Measurements from ENCODE around the gene ZNF12. TPM values are rescaled to one million over a fixed set of nuclear protein-coding genes. Genes with fewer than 3 reads are reported as not detected.

The ZNF12 gene
- total RNA-seq, 1 donor from 2014 or later: 21.1 TPM

GRCh38 chr7:6658618-6659345 lies 48.0 kb downstream of the ZNF12 start:
- no peaks in the 10 kb centered on the region for H3K27me3 ChIP-seq (ENCODE audit: insufficient read depth, low read length)
- peaks cover 26% of the 10 kb centered on the region for H3K36me3 Mint-ChIP-seq (ENCODE audit: low read depth, unreplicated experiment)
- H3K27me3 Mint-ChIP-seq (ENCODE audit: low read depth, unreplicated experiment): peaks cover 2% of the 10 kb centered on the region
- H3K9ac ChIP-seq (ENCODE audit: low read length): no peak overlapping the region
- no peak overlapping the region for H3K4me3 Mint-ChIP-seq (ENCODE audit: unreplicated experiment)
- no peak overlapping the region for H3K27ac Mint-ChIP-seq (ENCODE audit: unreplicated experiment)
- no peak overlapping the region for H3K4me3 ChIP-seq (ENCODE audit: insufficient read depth, low read depth, low read length)
- no peak overlapping the region for H3K4me2 ChIP-seq (ENCODE audit: low read length)
- no peak overlapping the region for H3K27ac ChIP-seq (ENCODE audit: low read depth, low read length)
- peaks cover 7% of the 10 kb centered on the region for H3K4me1 Mint-ChIP-seq (ENCODE audit: low read depth, unreplicated experiment)
- H4K20me1 ChIP-seq (ENCODE audit: insufficient read depth, low read length): no peaks in the 10 kb centered on the region
- H3K4me1 ChIP-seq (ENCODE audit: insufficient read depth, low read length): no peaks in the 10 kb centered on the region
- FAIRE-seq (no peak), DNase-seq (ENCODE audit: low read depth) (no peak)
- no peaks in the 10 kb centered on the region for H3K36me3 ChIP-seq (ENCODE audit: insufficient read depth, low read length)
- TF ChIP-seq EZH2 (IDR thresholded peaks at IDR 0.05; ENCODE audit: insufficient read depth, low read length) (no peak), CTCF (IDR thresholded peaks at IDR 0.05; ENCODE audit: insufficient read depth, low read depth, low read length) (no peak)
- H2AFZ ChIP-seq (ENCODE audit: low read depth, low read length): no peak overlapping the region
- H3K9me3 Mint-ChIP-seq (ENCODE audit: unreplicated experiment): peaks cover 21% of the 10 kb centered on the region
- H3K9me3 ChIP-seq (ENCODE audit: insufficient read depth, low read depth, low read length): no peaks in the 10 kb centered on the region
- H3K79me2 ChIP-seq (ENCODE audit: insufficient read depth, low read length): no peaks in the 10 kb centered on the region

GRCh38 chr7:6656413-6656812 lies 50.3 kb downstream of the ZNF12 start:
- H3K27me3 ChIP-seq (ENCODE audit: insufficient read depth, low read length): no peaks in the 10 kb centered on the region
- H3K9me3 ChIP-seq (ENCODE audit: insufficient read depth, low read depth, low read length): peaks cover 4% of the 10 kb centered on the region
- Mint-ChIP-seq H3K27me3 (ENCODE audit: low read depth, unreplicated experiment) (peaks cover 2% of the 10 kb centered on the region), H3K36me3 (ENCODE audit: low read depth, unreplicated experiment) (peaks cover 29% of the 10 kb centered on the region), H3K4me1 (ENCODE audit: low read depth, unreplicated experiment) (peaks cover 7% of the 10 kb centered on the region), H3K27ac (ENCODE audit: unreplicated experiment) (no peak overlapping the region), H3K4me3 (ENCODE audit: unreplicated experiment) (no peak overlapping the region), H3K9me3 (ENCODE audit: unreplicated experiment) (peaks cover 12% of the 10 kb centered on the region)
- FAIRE-seq (no peak), DNase-seq (ENCODE audit: low read depth) (no peak)
- H3K4me3 ChIP-seq (ENCODE audit: insufficient read depth, low read depth, low read length): no peak overlapping the region
- no peak overlapping the region for H3K4me2 ChIP-seq (ENCODE audit: low read length)
- no peaks in the 10 kb centered on the region for H3K36me3 ChIP-seq (ENCODE audit: insufficient read depth, low read length)
- TF ChIP-seq EZH2 (IDR thresholded peaks at IDR 0.05; ENCODE audit: insufficient read depth, low read length): no peak
- no peak for TF ChIP-seq CTCF (IDR thresholded peaks at IDR 0.05; ENCODE audit: insufficient read depth, low read depth, low read length)
- H3K9ac ChIP-seq (ENCODE audit: low read length): no peak overlapping the region
- no peak overlapping the region for H2AFZ ChIP-seq (ENCODE audit: low read depth, low read length)
- H3K4me1 ChIP-seq (ENCODE audit: insufficient read depth, low read length): no peaks in the 10 kb centered on the region
- no peaks in the 10 kb centered on the region for H3K79me2 ChIP-seq (ENCODE audit: insufficient read depth, low read length)
- no peaks in the 10 kb centered on the region for H4K20me1 ChIP-seq (ENCODE audit: insufficient read depth, low read length)
- no peak overlapping the region for H3K27ac ChIP-seq (ENCODE audit: low read depth, low read length)
